ENCODE data around the gene FER1L5.

The FER1L5 gene

DNA sequence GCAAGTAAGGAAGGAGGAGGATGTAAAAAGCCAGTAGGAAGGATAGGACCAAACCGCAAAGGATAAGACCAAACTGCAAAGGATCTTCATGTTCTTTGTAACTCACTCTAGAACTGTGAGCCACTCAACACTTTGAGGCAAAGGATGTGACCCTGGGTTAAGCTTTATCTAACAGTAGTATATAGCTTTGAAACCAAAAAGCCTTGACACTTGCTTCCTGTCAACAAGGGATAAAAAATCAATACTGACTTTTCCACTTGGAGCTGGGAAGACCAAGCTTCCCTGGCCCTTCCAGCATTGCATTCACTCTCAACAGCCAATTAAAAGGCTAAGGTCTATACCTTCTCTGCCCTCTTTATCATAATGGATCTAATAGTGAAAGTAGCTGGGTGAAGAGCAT lies 26.4 kb upstream of the FER1L5 start:
- H3K9ac ChIP-seq (ENCODE audit: low read length in 5 of 5), result no peak overlapping the region
- H3K36me3 ChIP-seq (ENCODE audit: control insufficient read depth in 5 of 5, insufficient read depth in 5 of 5, low read length in 5 of 5), result peaks cover 23 to 58% (median 49%) of the 10 kb centered on the region in 5 donors
- no peaks in the 10 kb centered on the region for H3K9me3 ChIP-seq (ENCODE audit: control insufficient read depth in 5 of 5, low read length in 5 of 5)
- no peaks in the 10 kb centered on the region for H3K27me3 ChIP-seq (ENCODE audit: control insufficient read depth in 5 of 5, insufficient read depth in 4 of 5, low read length in 5 of 5)
- H3K4me1 ChIP-seq (ENCODE audit: control insufficient read depth in 5 of 5, insufficient read depth in 5 of 5, low read length in 5 of 5), result peaks cover 3 to 27% (median 20%) of the 10 kb centered on the region in 5 donors
- H3K4me3 ChIP-seq (ENCODE audit: low read depth in 1 of 5, low read length in 5 of 5), result no peak overlapping the region
- no peak overlapping the region for H3K27ac ChIP-seq (ENCODE audit: low read depth, low read length)

DNA sequence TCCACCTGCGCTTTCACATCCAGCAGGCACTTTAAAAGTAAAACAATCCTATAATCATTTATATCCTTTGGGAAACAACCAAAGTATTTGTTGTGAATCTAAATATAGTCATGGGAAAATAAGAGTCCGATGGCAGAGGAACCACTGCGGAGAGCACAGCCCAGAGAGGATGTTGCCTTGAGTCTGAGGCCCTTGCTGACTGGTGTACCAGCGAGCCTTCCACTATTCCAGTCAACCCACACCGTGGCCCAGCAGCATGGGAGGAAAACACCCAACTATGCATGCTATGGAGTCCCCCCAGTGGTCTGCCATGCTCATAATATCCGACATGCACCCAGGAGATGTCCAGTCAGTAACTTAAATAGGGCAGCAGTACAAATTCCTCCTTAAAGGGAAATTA lies 26.0 kb upstream of the FER1L5 start:
- Histone ChIP-seq H3K27ac (ENCODE audit: low read depth, low read length) (peak overlapping the region; percentile 70), H3K36me3 (ENCODE audit: control insufficient read depth in 5 of 5, insufficient read depth in 5 of 5, low read length in 5 of 5) (peaks cover 20 to 54% (median 45%) of the 10 kb centered on the region in 5 donors), H3K27me3 (ENCODE audit: control insufficient read depth in 5 of 5, insufficient read depth in 4 of 5, low read length in 5 of 5) (no peaks in the 10 kb centered on the region), H3K9me3 (ENCODE audit: control insufficient read depth in 5 of 5, low read length in 5 of 5) (no peaks in the 10 kb centered on the region), H3K4me1 (ENCODE audit: control insufficient read depth in 5 of 5, insufficient read depth in 5 of 5, low read length in 5 of 5) (peaks cover 3 to 27% (median 20%) of the 10 kb centered on the region in 5 donors), H3K9ac (ENCODE audit: low read length in 5 of 5) (no peak overlapping the region), H3K4me3 (ENCODE audit: low read depth in 1 of 5, low read length in 5 of 5) (no peak overlapping the region)

DNA sequence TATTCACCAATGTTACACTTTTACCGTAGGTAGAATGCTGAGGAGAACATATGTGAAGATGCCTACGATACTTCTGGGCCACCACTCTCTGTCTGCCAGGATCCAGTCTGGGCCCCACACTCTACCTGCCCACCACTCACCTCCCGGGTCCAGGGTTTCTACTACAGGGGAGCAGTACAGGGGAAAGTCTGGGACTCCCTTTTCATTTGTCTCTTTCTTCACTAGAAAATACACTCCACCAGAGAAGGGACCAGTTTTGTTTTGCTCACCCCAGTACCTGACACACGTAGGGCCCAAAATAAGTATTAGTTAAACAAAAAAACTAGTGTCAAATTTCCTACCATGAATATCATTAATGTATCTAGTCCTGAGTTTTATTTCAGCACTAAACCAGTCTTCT lies 25.6 kb upstream of the FER1L5 start:
- Histone ChIP-seq H3K27ac (ENCODE audit: low read depth, low read length) (peak overlapping the region; percentile 70), H3K9ac (ENCODE audit: low read length in 5 of 5) (peak overlapping the region in 2 of 5 donors; percentile 10 to 35), H3K9me3 (ENCODE audit: control insufficient read depth in 5 of 5, low read length in 5 of 5) (no peaks in the 10 kb centered on the region), H3K36me3 (ENCODE audit: control insufficient read depth in 5 of 5, insufficient read depth in 5 of 5, low read length in 5 of 5) (peaks cover 17 to 49% (median 40%) of the 10 kb centered on the region in 5 donors), H3K27me3 (ENCODE audit: control insufficient read depth in 5 of 5, insufficient read depth in 4 of 5, low read length in 5 of 5) (no peaks in the 10 kb centered on the region), H3K4me3 (ENCODE audit: low read depth in 1 of 5, low read length in 5 of 5) (no peak overlapping the region), H3K4me1 (ENCODE audit: control insufficient read depth in 5 of 5, insufficient read depth in 5 of 5, low read length in 5 of 5) (peaks cover 3 to 27% (median 20%) of the 10 kb centered on the region in 5 donors)

DNA sequence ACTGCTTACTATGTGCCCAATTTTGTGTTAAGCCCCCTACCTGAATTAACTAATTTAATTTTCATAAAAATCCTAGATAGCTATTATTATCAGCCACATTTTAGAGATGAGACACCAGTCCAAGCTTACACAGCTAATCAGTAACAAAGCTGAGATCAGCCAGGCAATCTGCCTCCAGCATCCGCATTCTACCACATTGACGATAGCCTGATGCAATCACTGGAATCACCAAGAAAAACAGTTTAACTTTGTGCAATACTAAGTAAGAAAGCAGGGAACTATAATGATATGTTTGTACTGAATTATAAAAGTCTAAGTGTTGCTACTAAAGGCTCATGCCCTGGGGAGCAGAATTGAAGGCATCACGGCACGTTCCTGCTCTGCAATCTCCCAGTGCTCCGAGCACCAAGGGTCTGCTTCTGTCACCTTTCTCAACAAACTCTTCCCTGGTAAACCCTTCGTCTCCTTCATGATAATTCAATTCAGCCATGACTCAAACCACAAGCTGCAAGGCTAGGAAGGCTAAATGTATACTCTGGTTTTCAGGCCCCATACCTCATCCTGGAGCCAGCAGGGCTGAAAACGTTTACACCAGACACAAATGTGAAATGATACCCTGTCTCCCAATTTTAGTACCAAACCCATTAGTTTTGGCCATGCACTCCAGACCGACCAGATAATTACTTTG lies 23.8 kb upstream of the FER1L5 start:
- H3K27me3 ChIP-seq (ENCODE audit: control insufficient read depth in 5 of 5, insufficient read depth in 4 of 5, low read length in 5 of 5), result no peaks in the 10 kb centered on the region
- H3K4me3 ChIP-seq (ENCODE audit: low read depth in 1 of 5, low read length in 5 of 5), result no peak overlapping the region
- peaks cover 3 to 37% (median 20%) of the 10 kb centered on the region in 5 donors for H3K4me1 ChIP-seq (ENCODE audit: control insufficient read depth in 5 of 5, insufficient read depth in 5 of 5, low read length in 5 of 5)
- peaks cover 14 to 33% (median 23%) of the 10 kb centered on the region in 5 donors for H3K36me3 ChIP-seq (ENCODE audit: control insufficient read depth in 5 of 5, insufficient read depth in 5 of 5, low read length in 5 of 5)
- peak overlapping the region in 2 of 5 donors; percentile 7 to 20 for H3K9ac ChIP-seq (ENCODE audit: low read length in 5 of 5)
- peak overlapping the region; percentile 70 for H3K27ac ChIP-seq (ENCODE audit: low read depth, low read length)
- no peaks in the 10 kb centered on the region for H3K9me3 ChIP-seq (ENCODE audit: control insufficient read depth in 5 of 5, low read length in 5 of 5)

DNA sequence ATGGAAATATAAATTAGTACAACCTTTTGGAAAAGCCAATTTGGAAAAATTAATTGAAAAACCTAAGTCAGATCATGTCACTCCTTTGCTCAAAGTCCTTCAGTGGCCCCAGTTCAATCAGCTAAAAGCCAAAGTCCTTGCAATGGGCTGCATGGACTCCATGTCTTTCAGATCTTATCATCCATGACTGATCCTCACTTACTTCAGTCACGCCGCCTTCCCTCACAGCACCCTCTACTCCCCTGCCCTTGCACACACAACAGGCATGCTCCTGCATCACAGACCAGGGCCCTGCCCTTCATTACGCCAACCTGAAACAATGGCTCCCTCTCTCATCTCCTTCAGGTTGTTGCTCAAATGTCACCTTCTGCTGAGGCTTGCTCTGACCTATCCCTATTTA lies 20.0 kb upstream of the FER1L5 start:
- Histone ChIP-seq H3K27ac (ENCODE audit: low read depth, low read length) (no peak overlapping the region), H3K9ac (ENCODE audit: low read length in 5 of 5) (no peak overlapping the region), H3K4me3 (ENCODE audit: low read depth in 1 of 5, low read length in 5 of 5) (no peak overlapping the region), H3K36me3 (ENCODE audit: control insufficient read depth in 5 of 5, insufficient read depth in 5 of 5, low read length in 5 of 5) (peaks cover 10 to 33% (median 17%) of the 10 kb centered on the region in 5 donors), H3K4me1 (ENCODE audit: control insufficient read depth in 5 of 5, insufficient read depth in 5 of 5, low read length in 5 of 5) (peaks cover 3 to 38% (median 26%) of the 10 kb centered on the region in 5 donors), H3K9me3 (ENCODE audit: control insufficient read depth in 5 of 5, low read length in 5 of 5) (no peaks in the 10 kb centered on the region), H3K27me3 (ENCODE audit: control insufficient read depth in 5 of 5, insufficient read depth in 4 of 5, low read length in 5 of 5) (no peaks in the 10 kb centered on the region)

DNA sequence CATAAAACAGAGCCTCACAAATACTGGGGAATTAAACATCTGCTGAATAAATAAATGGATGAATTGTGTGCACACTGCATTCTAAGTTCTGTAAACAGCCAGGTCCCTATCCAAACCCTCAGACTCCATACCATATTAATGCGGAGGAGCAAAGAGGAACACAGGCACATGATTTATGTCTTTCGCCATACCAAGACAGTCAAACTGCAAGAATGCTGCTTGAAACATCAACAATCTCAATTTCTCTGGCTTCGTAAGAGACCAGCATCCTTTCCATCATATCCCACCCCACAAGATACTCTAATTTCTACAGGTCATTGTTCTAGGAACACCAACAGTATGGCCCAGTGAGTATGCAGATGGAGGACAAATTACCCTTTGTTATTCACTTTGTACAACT lies 19.4 kb upstream of the FER1L5 start:
- Histone ChIP-seq H3K27me3 (ENCODE audit: control insufficient read depth in 5 of 5, insufficient read depth in 4 of 5, low read length in 5 of 5) (no peaks in the 10 kb centered on the region), H3K9ac (ENCODE audit: low read length in 5 of 5) (no peak overlapping the region), H3K36me3 (ENCODE audit: control insufficient read depth in 5 of 5, insufficient read depth in 5 of 5, low read length in 5 of 5) (peaks cover 15 to 39% (median 23%) of the 10 kb centered on the region in 5 donors), H3K4me3 (ENCODE audit: low read depth in 1 of 5, low read length in 5 of 5) (no peak overlapping the region), H3K4me1 (ENCODE audit: control insufficient read depth in 5 of 5, insufficient read depth in 5 of 5, low read length in 5 of 5) (peaks cover 3 to 33% (median 22%) of the 10 kb centered on the region in 5 donors), H3K9me3 (ENCODE audit: control insufficient read depth in 5 of 5, low read length in 5 of 5) (no peaks in the 10 kb centered on the region), H3K27ac (ENCODE audit: low read depth, low read length) (no peak overlapping the region)

DNA sequence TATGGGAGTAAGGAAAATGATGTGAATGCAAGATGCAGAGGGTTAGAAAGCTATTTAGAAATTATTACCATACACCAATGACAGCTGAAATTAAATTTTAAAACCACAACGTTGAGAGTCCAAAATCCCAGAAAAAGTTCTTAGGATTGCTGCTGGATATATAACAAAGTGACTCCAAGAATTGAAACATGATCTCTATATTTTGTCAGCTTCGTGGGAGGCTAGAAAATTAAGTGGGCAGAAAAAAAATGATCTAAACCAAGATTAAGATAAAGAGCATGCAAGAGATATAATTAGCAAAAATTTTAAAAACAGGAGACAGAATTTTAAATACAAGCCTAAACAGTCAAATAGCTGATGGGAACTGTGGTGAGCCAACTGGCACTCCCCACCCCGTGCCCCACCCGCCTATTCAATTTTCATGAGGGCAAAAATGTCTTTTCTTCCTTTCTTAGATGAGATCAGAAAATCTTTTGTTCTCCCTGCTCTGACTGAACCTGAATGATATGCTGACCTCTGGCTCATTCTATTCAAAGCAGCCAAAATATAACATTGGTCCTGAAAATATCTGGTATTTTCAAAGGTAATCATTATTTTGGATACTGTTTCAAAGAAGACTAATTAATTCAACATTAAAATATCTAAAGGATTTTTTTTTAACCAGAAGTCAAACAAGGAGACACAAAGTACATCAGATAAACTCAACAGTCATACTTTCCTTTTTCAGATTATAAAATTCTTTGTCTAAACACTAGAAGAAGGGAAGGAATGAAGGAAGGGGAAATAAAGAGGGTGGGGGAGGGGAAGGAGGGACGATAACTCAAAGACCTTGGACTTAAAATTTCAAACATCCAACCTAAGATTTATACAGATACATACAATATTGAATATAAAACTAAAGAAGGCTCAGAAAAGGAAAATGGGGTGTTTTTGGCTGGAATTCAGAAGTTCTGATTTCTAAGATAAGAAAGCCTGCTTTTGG lies 16.7 kb upstream of the FER1L5 start:
- Histone ChIP-seq H3K27ac (ENCODE audit: low read depth, low read length) (peak overlapping the region; percentile 14), H3K9me3 (ENCODE audit: control insufficient read depth in 5 of 5, low read length in 5 of 5) (no peaks in the 10 kb centered on the region), H3K4me3 (ENCODE audit: low read depth in 1 of 5, low read length in 5 of 5) (no peak overlapping the region), H3K4me1 (ENCODE audit: control insufficient read depth in 5 of 5, insufficient read depth in 5 of 5, low read length in 5 of 5) (peaks cover 0 to 20% (median 16%) of the 10 kb centered on the region in 5 donors), H3K27me3 (ENCODE audit: control insufficient read depth in 5 of 5, insufficient read depth in 4 of 5, low read length in 5 of 5) (no peaks in the 10 kb centered on the region), H3K9ac (ENCODE audit: low read length in 5 of 5) (peak overlapping the region in 1 of 5 donors; percentile 16), H3K36me3 (ENCODE audit: control insufficient read depth in 5 of 5, insufficient read depth in 5 of 5, low read length in 5 of 5) (peaks cover 20 to 39% (median 30%) of the 10 kb centered on the region in 5 donors)

DNA sequence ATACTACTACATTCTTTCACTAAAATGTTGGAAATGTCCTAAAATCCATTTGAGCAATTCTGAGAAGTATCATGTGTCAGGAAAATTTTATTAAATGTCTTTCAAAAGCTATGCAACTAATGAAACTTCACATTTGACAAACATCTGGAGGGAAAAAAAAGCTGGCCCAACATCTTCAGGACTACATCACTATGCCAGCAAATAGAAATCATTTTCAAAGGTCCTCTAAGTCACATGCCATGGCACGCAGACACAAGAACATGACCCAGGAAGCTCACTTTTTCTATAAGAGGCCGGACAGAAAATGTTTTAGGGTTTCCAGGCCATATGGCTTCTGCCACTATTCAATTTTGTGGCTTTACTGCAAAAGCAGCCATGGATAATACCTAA lies 16.0 kb upstream of the FER1L5 start:
- H3K9me3 ChIP-seq (ENCODE audit: control insufficient read depth in 5 of 5, low read length in 5 of 5), result no peaks in the 10 kb centered on the region
- H3K4me1 ChIP-seq (ENCODE audit: control insufficient read depth in 5 of 5, insufficient read depth in 5 of 5, low read length in 5 of 5), result peaks cover 0 to 20% (median 16%) of the 10 kb centered on the region in 5 donors
- no peak overlapping the region for H3K4me3 ChIP-seq (ENCODE audit: low read depth in 1 of 5, low read length in 5 of 5)
- no peaks in the 10 kb centered on the region for H3K27me3 ChIP-seq (ENCODE audit: control insufficient read depth in 5 of 5, insufficient read depth in 4 of 5, low read length in 5 of 5)
- H3K36me3 ChIP-seq (ENCODE audit: control insufficient read depth in 5 of 5, insufficient read depth in 5 of 5, low read length in 5 of 5), result peaks cover 25 to 44% (median 33%) of the 10 kb centered on the region in 5 donors
- H3K27ac ChIP-seq (ENCODE audit: low read depth, low read length), result peak overlapping the region; percentile 14
- peak overlapping the region in 1 of 5 donors; percentile 16 for H3K9ac ChIP-seq (ENCODE audit: low read length in 5 of 5)

DNA sequence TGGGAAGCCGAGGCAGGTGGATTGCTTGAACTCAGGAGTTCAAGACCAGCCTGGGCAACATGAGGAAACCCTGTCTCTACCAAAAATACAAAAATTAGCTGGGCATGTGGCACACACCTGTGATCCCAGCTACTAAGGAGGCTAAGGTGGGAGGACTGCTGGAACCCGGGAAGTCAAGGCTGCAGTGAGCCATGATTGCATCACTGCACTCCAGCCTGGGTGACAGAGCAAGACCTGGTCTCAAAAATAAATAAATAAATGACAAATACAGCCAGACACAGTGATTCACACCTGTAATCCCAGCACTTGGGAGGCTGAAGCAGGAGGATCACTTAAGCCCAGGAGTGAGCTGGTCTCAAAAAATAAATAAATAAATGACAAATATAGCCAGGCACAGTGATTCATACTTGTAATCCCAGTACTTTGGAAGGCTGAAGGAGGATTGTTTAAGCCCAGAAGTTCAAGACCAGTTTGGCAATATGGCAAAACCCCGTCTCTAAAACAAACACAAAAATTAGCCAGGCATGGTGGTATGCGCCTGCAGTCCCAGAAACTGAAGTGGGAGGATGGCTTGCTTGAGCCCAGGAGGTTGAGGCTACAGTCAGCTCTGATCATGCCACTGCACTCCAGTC lies 10.6 kb upstream of the FER1L5 start:
- Histone ChIP-seq H3K36me3 (ENCODE audit: control insufficient read depth in 5 of 5, insufficient read depth in 5 of 5, low read length in 5 of 5) (peaks cover 28 to 53% (median 37%) of the 10 kb centered on the region in 5 donors), H3K27ac (ENCODE audit: low read depth, low read length) (peak overlapping the region; percentile 16)

More for the DNA sequence above, 10.6 kb upstream of the FER1L5 start:
- H3K9ac ChIP-seq (ENCODE audit: low read length in 5 of 5), result no peak overlapping the region
- H3K9me3 ChIP-seq (ENCODE audit: control insufficient read depth in 5 of 5, low read length in 5 of 5), result no peaks in the 10 kb centered on the region
- peaks cover 10 to 36% (median 22%) of the 10 kb centered on the region in 5 donors for H3K4me1 ChIP-seq (ENCODE audit: control insufficient read depth in 5 of 5, insufficient read depth in 5 of 5, low read length in 5 of 5)
- no peak overlapping the region for H3K4me3 ChIP-seq (ENCODE audit: low read depth in 1 of 5, low read length in 5 of 5)
- no peaks in the 10 kb centered on the region for H3K27me3 ChIP-seq (ENCODE audit: control insufficient read depth in 5 of 5, insufficient read depth in 4 of 5, low read length in 5 of 5)

Data from subcutaneous abdominal adipose tissue (tissue), 5 donors.